WTC11 (cell line): Measurements from ENCODE around the gene RIPPLY1. TPM values are rescaled to one million over a fixed set of nuclear protein-coding genes. Genes with fewer than 3 reads are reported as not detected.

Experiments
- ATAC-seq: fragments of 200-7000 bp; cut with Tn5 transposase; 2 replicates; pipeline ENCODE4 v1.10.0; 2021; ENCODE audit warnings: mild to moderate bottlenecking, moderate library complexity
- CTCF ChIA-PET: fragments of 300-600 bp; sonication (Branson Sonifier 250); formaldehyde crosslinking; loops from one replicate; lab custom pipeline; 2021; ENCODE audit warnings: antibody characterized with exemption; lab: Charles Lee
- POLR2A ChIA-PET: fragments of 350-600 bp; sonication (Branson Sonifier 250); formaldehyde crosslinking; loops from one replicate; lab custom pipeline; 2021; ENCODE audit warnings: antibody characterized with exemption; lab: Charles Lee
- DNase-seq: peaks from one replicate; pipeline ENCODE4 v3.0.0; 2021; ENCODE audit warnings: low spot score
- H3K27ac Mint-ChIP-seq: 2 replicates; pipeline ENCODE4 v1.8.0; 2021; ENCODE audit warnings: mixed read lengths
- H3K27me3 Mint-ChIP-seq: 2 replicates; pipeline ENCODE4 v1.8.0; 2021; ENCODE audit warnings: low read depth, mild to moderate bottlenecking, moderate library complexity, mixed read lengths
- H3K36me3 Mint-ChIP-seq: 2 replicates; pipeline ENCODE4 v1.8.0; 2021; ENCODE audit warnings: mixed read lengths
- H3K4me1 Mint-ChIP-seq: 2 replicates; pipeline ENCODE4 v1.8.0; 2022; ENCODE audit warnings: mixed read lengths
- H3K4me3 Mint-ChIP-seq: 2 replicates; pipeline ENCODE4 v1.8.0; 2021; ENCODE audit warnings: mild to moderate bottlenecking, moderate library complexity, mixed read lengths
- H3K9me3 Mint-ChIP-seq: 2 replicates; pipeline ENCODE4 v1.8.0; 2021; ENCODE audit warnings: mixed read lengths
- AFF4 ChIP-seq: sonication (generic); formaldehyde crosslinking; IDR thresholded peaks from 2 replicates; pipeline ENCODE4 v1.8.1; 2023; ENCODE audit warnings: mild to moderate bottlenecking, missing genetic modification reagents, borderline replicate concordance
- ATF1 ChIP-seq: sonication (generic); formaldehyde crosslinking; IDR thresholded peaks from 2 replicates; pipeline ENCODE4 v1.8.1; 2023; ENCODE audit warnings: mild to moderate bottlenecking, moderate library complexity, missing genetic modification reagents
- CREB1 ChIP-seq: sonication (generic); formaldehyde crosslinking; IDR thresholded peaks from 2 replicates; pipeline ENCODE4 v1.8.0; 2023; ENCODE audit warnings: mild to moderate bottlenecking, missing genetic modification reagents
- EMX1 ChIP-seq: fragments of 250-450 bp; sonication (Bioruptor Pico); IDR thresholded peaks from 2 replicates; pipeline ENCODE4 v1.8.0; 2021; ENCODE audit warnings: mild to moderate bottlenecking
- GRHL2 ChIP-seq: fragments of 250-450 bp; sonication (Bioruptor Pico); IDR thresholded peaks from 2 replicates; pipeline ENCODE4 v1.8.0; 2022; ENCODE audit warnings: mild to moderate bottlenecking, moderate library complexity; ENCODE audit not compliant: insufficient replicate concordance, severe bottlenecking
- JAZF1 ChIP-seq: fragments of 250-450 bp; sonication (Bioruptor Pico); IDR thresholded peaks from 2 replicates; pipeline ENCODE4 v1.9.0; 2021; ENCODE audit warnings: moderate library complexity, mild to moderate bottlenecking, inconsistent platforms
- MLX ChIP-seq: sonication (generic); formaldehyde crosslinking; IDR thresholded peaks from 2 replicates; pipeline ENCODE4 v1.8.1; 2023; ENCODE audit warnings: mild to moderate bottlenecking, missing genetic modification reagents, moderate library complexity
- SOX15 ChIP-seq: fragments of 250-450 bp; sonication (Bioruptor Pico); IDR thresholded peaks from 2 replicates; pipeline ENCODE4 v1.9.0; 2021; ENCODE audit warnings: mild to moderate bottlenecking
- TEAD1 ChIP-seq: sonication (generic); formaldehyde crosslinking; IDR thresholded peaks from 2 replicates; pipeline ENCODE4 v1.8.0; 2022; ENCODE audit warnings: mild to moderate bottlenecking, missing genetic modification reagents
- USF1 ChIP-seq: sonication (generic); formaldehyde crosslinking; IDR thresholded peaks from 2 replicates; pipeline ENCODE4 v1.8.0; 2022; ENCODE audit warnings: mild to moderate bottlenecking, missing genetic modification reagents
- ZBTB21 ChIP-seq: sonication (generic); formaldehyde crosslinking; IDR thresholded peaks from 2 replicates; pipeline ENCODE4 v1.8.1; 2023; ENCODE audit warnings: mild to moderate bottlenecking, missing genetic modification reagents, borderline replicate concordance
- ZNF121 ChIP-seq: sonication (generic); formaldehyde crosslinking; IDR thresholded peaks from 2 replicates; pipeline ENCODE4 v1.8.0; 2023; ENCODE audit warnings: missing genetic modification reagents
- ZNF281 ChIP-seq: sonication (generic); formaldehyde crosslinking; IDR thresholded peaks from 2 replicates; pipeline ENCODE4 v1.8.0; 2023; ENCODE audit warnings: mild to moderate bottlenecking, missing genetic modification reagents
- ZNF423 ChIP-seq: fragments of 250-450 bp; sonication (Bioruptor Pico); IDR thresholded peaks from 2 replicates; pipeline ENCODE4 v2.1.2; 2022; ENCODE audit warnings: mild to moderate bottlenecking, moderate library complexity
- total RNA-seq: library from RNA; stranded (reverse); gene quantifications from 3 replicates; pipeline ENCODE4 v1.2.3, GENCODE V29; 2021
- TF ChIP-seq, protein P1 (sequence below): sonication (generic); formaldehyde crosslinking; IDR thresholded peaks from 2 replicates; pipeline ENCODE4 v1.8.1; 2022; ENCODE audit warnings: mild to moderate bottlenecking, moderate library complexity, missing genetic modification reagents
- TF ChIP-seq, protein P2 (sequence below): sonication (generic); formaldehyde crosslinking; IDR thresholded peaks from 2 replicates; pipeline ENCODE4 v1.8.1; 2022; ENCODE audit warnings: mild to moderate bottlenecking, missing genetic modification reagents, moderate library complexity, borderline replicate concordance
- TF ChIP-seq, protein P3 (sequence below): fragments of 250-450 bp; sonication (Bioruptor Pico); IDR thresholded peaks from 2 replicates; pipeline ENCODE4 v2.1.2; 2022; ENCODE audit warnings: mild to moderate bottlenecking, moderate library complexity
- TF ChIP-seq, protein P4 (sequence below): sonication (generic); formaldehyde crosslinking; IDR thresholded peaks from 2 replicates; pipeline ENCODE4 v1.8.1; 2023; ENCODE audit warnings: mild to moderate bottlenecking, missing genetic modification reagents

The RIPPLY1 gene
- total RNA-seq, 1 experiment from 2014 or later = not detected

DNA sequence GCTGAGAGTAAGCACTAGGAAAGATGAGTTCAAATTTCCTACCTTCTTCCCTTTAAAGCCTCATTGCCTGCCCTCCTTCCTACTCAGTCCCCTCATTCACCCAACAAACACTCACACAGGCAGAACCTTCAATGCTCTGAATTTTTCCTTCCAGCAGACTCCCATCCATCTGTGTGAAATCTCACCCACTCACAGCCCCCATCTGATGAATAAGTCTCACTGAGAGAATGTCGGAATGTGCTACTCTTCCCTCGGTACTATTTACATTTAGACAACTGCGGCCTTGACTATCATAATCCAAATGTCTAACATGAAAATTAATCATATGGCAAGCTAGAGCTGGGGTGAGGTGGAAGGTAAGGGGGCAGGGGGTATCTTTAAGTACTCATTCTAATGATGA, 36.4 kb upstream of the RIPPLY1 start (continued):
- no peak for TF ChIP-seq AFF4 (CRISPR knock-in tag)
- no peak for TF ChIP-seq USF1
- TF ChIP-seq, protein P1, sequence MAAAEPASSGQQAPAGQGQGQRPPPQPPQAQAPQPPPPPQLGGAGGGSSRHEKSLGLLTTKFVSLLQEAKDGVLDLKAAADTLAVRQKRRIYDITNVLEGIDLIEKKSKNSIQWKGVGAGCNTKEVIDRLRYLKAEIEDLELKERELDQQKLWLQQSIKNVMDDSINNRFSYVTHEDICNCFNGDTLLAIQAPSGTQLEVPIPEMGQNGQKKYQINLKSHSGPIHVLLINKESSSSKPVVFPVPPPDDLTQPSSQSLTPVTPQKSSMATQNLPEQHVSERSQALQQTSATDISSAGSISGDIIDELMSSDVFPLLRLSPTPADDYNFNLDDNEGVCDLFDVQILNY = no peak

DNA sequence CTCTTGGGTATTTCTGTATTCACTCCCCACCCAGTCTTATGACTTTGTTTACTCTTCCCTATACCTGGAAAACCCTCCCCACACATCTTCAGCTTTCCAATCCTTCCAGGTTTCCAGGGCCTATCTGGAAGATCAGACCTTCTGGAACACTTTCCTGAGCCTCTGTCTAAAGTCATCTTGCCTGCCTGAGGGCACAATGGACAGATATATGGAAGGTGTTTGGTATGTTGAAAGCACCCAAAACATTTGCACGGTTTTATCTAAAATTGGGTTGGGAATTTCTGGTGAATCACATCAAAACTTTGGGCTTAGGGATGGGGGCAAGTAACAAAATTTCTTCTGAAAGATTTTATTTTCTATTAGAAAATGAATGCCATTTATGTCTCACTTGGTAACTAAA, 33.1 kb upstream of the RIPPLY1 start:
- ChIA-PET POLR2A (no interaction called here), CTCF (interaction anchor here (1.8 kb wide), 1 partner anchor 24 kb away, joined by 8 read pairs; no protein-coding TSS in a partner anchor)
- H3K27me3 Mint-ChIP-seq = no peaks in the 10 kb centered on the region
- H3K36me3 Mint-ChIP-seq = no peaks in the 10 kb centered on the region
- TF ChIP-seq ZNF121 (CRISPR knock-in tag) (no peak), GRHL2 (CRISPR knock-in tag) (no peak), CREB1 (CRISPR knock-in tag) (no peak), EMX1 (no peak), ZNF423 (no peak), ZNF281 (CRISPR knock-in tag) (no peak), JAZF1 (no peak), ATF1 (no peak), TEAD1 (CRISPR knock-in tag) (no peak), ZBTB21 (CRISPR knock-in tag) (no peak), MLX (CRISPR knock-in tag) (no peak), SOX15 (no peak)
- TF ChIP-seq, protein P2, sequence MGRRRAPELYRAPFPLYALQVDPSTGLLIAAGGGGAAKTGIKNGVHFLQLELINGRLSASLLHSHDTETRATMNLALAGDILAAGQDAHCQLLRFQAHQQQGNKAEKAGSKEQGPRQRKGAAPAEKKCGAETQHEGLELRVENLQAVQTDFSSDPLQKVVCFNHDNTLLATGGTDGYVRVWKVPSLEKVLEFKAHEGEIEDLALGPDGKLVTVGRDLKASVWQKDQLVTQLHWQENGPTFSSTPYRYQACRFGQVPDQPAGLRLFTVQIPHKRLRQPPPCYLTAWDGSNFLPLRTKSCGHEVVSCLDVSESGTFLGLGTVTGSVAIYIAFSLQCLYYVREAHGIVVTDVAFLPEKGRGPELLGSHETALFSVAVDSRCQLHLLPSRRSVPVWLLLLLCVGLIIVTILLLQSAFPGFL (CRISPR knock-in tag) = no peak
- TF ChIP-seq, protein P3, sequence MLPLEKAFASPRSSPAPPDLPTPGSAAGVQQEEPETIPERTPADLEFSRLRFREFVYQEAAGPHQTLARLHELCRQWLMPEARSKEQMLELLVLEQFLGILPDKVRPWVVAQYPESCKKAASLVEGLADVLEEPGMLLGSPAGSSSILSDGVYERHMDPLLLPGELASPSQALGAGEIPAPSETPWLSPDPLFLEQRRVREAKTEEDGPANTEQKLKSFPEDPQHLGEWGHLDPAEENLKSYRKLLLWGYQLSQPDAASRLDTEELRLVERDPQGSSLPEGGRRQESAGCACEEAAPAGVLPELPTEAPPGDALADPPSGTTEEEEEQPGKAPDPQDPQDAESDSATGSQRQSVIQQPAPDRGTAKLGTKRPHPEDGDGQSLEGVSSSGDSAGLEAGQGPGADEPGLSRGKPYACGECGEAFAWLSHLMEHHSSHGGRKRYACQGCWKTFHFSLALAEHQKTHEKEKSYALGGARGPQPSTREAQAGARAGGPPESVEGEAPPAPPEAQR = no peak
- TF ChIP-seq, protein P4, sequence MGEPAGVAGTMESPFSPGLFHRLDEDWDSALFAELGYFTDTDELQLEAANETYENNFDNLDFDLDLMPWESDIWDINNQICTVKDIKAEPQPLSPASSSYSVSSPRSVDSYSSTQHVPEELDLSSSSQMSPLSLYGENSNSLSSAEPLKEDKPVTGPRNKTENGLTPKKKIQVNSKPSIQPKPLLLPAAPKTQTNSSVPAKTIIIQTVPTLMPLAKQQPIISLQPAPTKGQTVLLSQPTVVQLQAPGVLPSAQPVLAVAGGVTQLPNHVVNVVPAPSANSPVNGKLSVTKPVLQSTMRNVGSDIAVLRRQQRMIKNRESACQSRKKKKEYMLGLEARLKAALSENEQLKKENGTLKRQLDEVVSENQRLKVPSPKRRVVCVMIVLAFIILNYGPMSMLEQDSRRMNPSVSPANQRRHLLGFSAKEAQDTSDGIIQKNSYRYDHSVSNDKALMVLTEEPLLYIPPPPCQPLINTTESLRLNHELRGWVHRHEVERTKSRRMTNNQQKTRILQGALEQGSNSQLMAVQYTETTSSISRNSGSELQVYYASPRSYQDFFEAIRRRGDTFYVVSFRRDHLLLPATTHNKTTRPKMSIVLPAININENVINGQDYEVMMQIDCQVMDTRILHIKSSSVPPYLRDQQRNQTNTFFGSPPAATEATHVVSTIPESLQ (CRISPR knock-in tag) = no peak
- no peak overlapping the region for H3K4me3 Mint-ChIP-seq
- H3K9me3 Mint-ChIP-seq = no peaks in the 10 kb centered on the region
- H3K27ac Mint-ChIP-seq = no peak overlapping the region
- H3K4me1 Mint-ChIP-seq = no peaks in the 10 kb centered on the region
- DNase-seq (no peak), ATAC-seq (no peak)
